GM13976 (cell line): ENCODE measurements around the gene SMU1.

Source experiments
- DNase-seq: peaks from one replicate; pipeline ENCODE4 v3.0.0; 2012; ENCODE audit warnings: low spot score
- CTCF ChIP-seq: IDR thresholded peaks from 2 replicates; pipeline ENCODE4 v1.5.1; 2012; ENCODE audit warnings: borderline replicate concordance, mild to moderate bottlenecking; ENCODE audit not compliant: insufficient read depth; ENCODE audit errors: extremely low read depth, missing control alignments, control extremely low read depth
- in situ Hi-C: fragments of 300-500 bp; cut with MboI; formaldehyde crosslinking; loops from one replicate; pipeline ENCODE4 v1.12.0; 2022; ENCODE audit warnings: low sequenced_read_pairs, mixed read lengths, inconsistent platforms; ENCODE audit not compliant: unreplicated experiment

Gene SMU1

GRCh38 chr9:33106827-33107621, 30.6 kb upstream of the SMU1 start:
- in situ Hi-C loops, result no loop called here
- DNase-seq, result no peak
- no peak for TF ChIP-seq CTCF

GRCh38 chr9:33106372-33106771, 29.9 kb upstream of the SMU1 start:
- no peak for TF ChIP-seq CTCF
- no peak for DNase-seq
- in situ Hi-C loops, result no loop called here

GRCh38 chr9:33105959-33106358, 29.5 kb upstream of the SMU1 start:
- TF ChIP-seq CTCF, result no peak
- in situ Hi-C loops, result no loop called here
- DNase-seq, result no peak

GRCh38 chr9:33105504-33105903, 29.0 kb upstream of the SMU1 start:
- no peak for DNase-seq
- in situ Hi-C loops, result no loop called here
- no peak for TF ChIP-seq CTCF

GRCh38 chr9:33104401-33104800, 27.9 kb upstream of the SMU1 start:
- no peak for TF ChIP-seq CTCF
- in situ Hi-C loops, result no loop called here

GRCh38 chr9:33103501-33104281, 27.2 kb upstream of the SMU1 start:
- in situ Hi-C loops, result no loop called here
- TF ChIP-seq CTCF, result no peak
- DNase-seq, result no peak

More at GRCh38 chr9:33104401-33104800, 27.9 kb upstream of the SMU1 start:
- no peak for DNase-seq
